B cell (primary cell): ENCODE measurements around the gene EDC4. TPM values are rescaled to one million over a fixed set of nuclear protein-coding genes. Genes with fewer than 3 reads are reported as not detected.

ENCODE experiments used
- ATAC-seq: fragments of 200-7000 bp; cut with Tn5 transposase; one replicate; pipeline ENCODE4 v1.10.0; 2021; ENCODE audit warnings: low read depth, mild to moderate bottlenecking, moderate number of reproducible peaks, moderate library complexity
- CTCF ChIA-PET: fragments of 350-600 bp; sonication (Branson Sonifier 250); formaldehyde crosslinking; loops from one replicate; lab custom pipeline; 2021; ENCODE audit warnings: antibody characterized with exemption, inconsistent platforms; lab: Charles Lee
- POLR2A ChIA-PET: fragments of 350-600 bp; sonication (Branson Sonifier 250); formaldehyde crosslinking; loops from one replicate; lab custom pipeline; 2021; ENCODE audit warnings: antibody characterized with exemption; lab: Charles Lee
- DNase-seq: peaks from one replicate; pipeline ENCODE4 v3.0.0; 2013
- H2AFZ ChIP-seq: 2 replicates; pipeline ENCODE4 v1.6.1; 2012; ENCODE audit warnings: mild to moderate bottlenecking, low read depth, low read length; ENCODE audit not compliant: insufficient read depth, poor library complexity, severe bottlenecking
- H3K27ac ChIP-seq, 2 donors: 1 replicate in 1 of 2; 2 replicates in 1 of 2; pipeline ENCODE4 v1.5.1; 2012 to 2013; ENCODE audit warnings: low read length in 2 of 2, mild to moderate bottlenecking in 2 of 2, moderate library complexity in 1 of 2
- H3K27me3 ChIP-seq, 4 experiments: fragments of 200-600 bp in 1 of 4; sonication (generic) in 1 of 4; replicated peaks in 1 of 4; 1 replicate in 2 of 4; 2 replicates in 2 of 4; pipeline versions ENCODE4 v1.6.1 to v1.7.0; 2013 to 2016; ENCODE audit warnings: low read length in 3 of 4, mild to moderate bottlenecking in 2 of 4, mixed read lengths in 1 of 4, moderate library complexity in 1 of 4; ENCODE audit not compliant: insufficient read depth in 4 of 4, control insufficient read depth in 3 of 4; ENCODE audit errors: control extremely low read depth in 1 of 4
- H3K36me3 ChIP-seq, 2 experiments: replicated peaks in 1 of 2; 1 replicate in 1 of 2; 2 replicates in 1 of 2; pipeline versions ENCODE4 v1.6.1 to v1.7.1; 2013; ENCODE audit warnings: low read length in 1 of 2; ENCODE audit not compliant: insufficient read depth in 2 of 2, control insufficient read depth in 1 of 2; ENCODE audit errors: control extremely low read depth in 1 of 2, extremely low read depth in 1 of 2
- H3K4me1 ChIP-seq, 2 donors: fragments of 200-600 bp in 1 of 2; sonication (generic) in 1 of 2; 1 replicate in 1 of 2; 2 replicates in 1 of 2; pipeline versions ENCODE4 v1.5.1 to v1.6.1; 2013 to 2017; ENCODE audit warnings: low read length in 2 of 2; ENCODE audit not compliant: control insufficient read depth in 2 of 2, insufficient read depth in 2 of 2
- H3K4me2 ChIP-seq: replicated peaks from 2 replicates; pipeline ENCODE3; 2012; ENCODE audit warnings: mild to moderate bottlenecking, low read depth, low read length; ENCODE audit not compliant: poor library complexity, severe bottlenecking
- H3K4me3 ChIP-seq, 5 experiments: fragments of 200-600 bp in 1 of 5; sonication (generic) in 1 of 5; 1 replicate in 3 of 5; 2 replicates in 2 of 5; pipeline versions ENCODE4 v1.5.1 to v1.7.0; 2011 to 2016; ENCODE audit warnings: low read length in 4 of 5, mild to moderate bottlenecking in 4 of 5, low read depth in 2 of 5, control low read depth in 1 of 5, moderate library complexity in 1 of 5; ENCODE audit not compliant: insufficient read depth in 1 of 5; ENCODE audit errors: control extremely low read depth in 1 of 5, extremely low read depth in 1 of 5
- H3K79me2 ChIP-seq: fragments of 200-600 bp; sonication (generic); one replicate; pipeline ENCODE4 v1.6.0; 2016; ENCODE audit warnings: low read length; ENCODE audit not compliant: control insufficient read depth, insufficient read depth
- H3K9ac ChIP-seq: fragments of 200-600 bp; sonication (generic); 2 replicates; pipeline ENCODE4 v1.6.1; 2017; ENCODE audit warnings: mild to moderate bottlenecking, low read length, moderate library complexity
- H3K9me3 ChIP-seq, 3 donors: one replicate each; pipeline versions ENCODE4 v1.6.1 to v1.7.1; 2013; ENCODE audit warnings: low read length in 2 of 3; ENCODE audit not compliant: control insufficient read depth in 2 of 3, insufficient read depth in 1 of 3; ENCODE audit errors: control extremely low read depth in 1 of 3
- H4K20me1 ChIP-seq: 2 replicates; pipeline ENCODE4 v1.6.0; 2012; ENCODE audit warnings: mild to moderate bottlenecking, low read length; ENCODE audit not compliant: insufficient read depth, control insufficient read depth, poor library complexity, severe bottlenecking
- H3K27ac Mint-ChIP-seq: one replicate; pipeline ENCODE4 v1.8.0; 2021; ENCODE audit warnings: mixed read lengths
- H3K27me3 Mint-ChIP-seq: one replicate; pipeline ENCODE4 v1.8.0; 2021; ENCODE audit warnings: mixed read lengths
- H3K4me1 Mint-ChIP-seq: one replicate; pipeline ENCODE4 v1.8.0; 2021; ENCODE audit warnings: mixed read lengths
- H3K4me3 Mint-ChIP-seq: one replicate; pipeline ENCODE4 v1.8.0; 2021; ENCODE audit warnings: mixed read lengths
- H3K9me3 Mint-ChIP-seq: one replicate; pipeline ENCODE4 v1.8.0; 2022; ENCODE audit warnings: mixed read lengths; ENCODE audit not compliant: insufficient read depth
- EZH2 ChIP-seq: IDR thresholded peaks from 2 replicates; pipeline ENCODE4 v1.6.1; 2012; ENCODE audit warnings: borderline replicate concordance, low read depth, mild to moderate bottlenecking, moderate library complexity, low read length; ENCODE audit not compliant: insufficient read depth, poor library complexity, severe bottlenecking
- WGBS: methylation state at CpG from one replicate; pipeline ENCODE4 v1.1.5; 2013; ENCODE audit warnings: missing lambda C conversion rate; ENCODE audit not compliant: insufficient coverage; 5-methylcytosine and 5-hydroxymethylcytosine counted together
- intact Hi-C: fragments of 100-400 bp; cut with micrococcal nuclease; formaldehyde crosslinking; loops from one replicate; pipeline ENCODE4 v1.10.0; 2022
- polyA plus RNA-seq: library from polyadenylated mRNA; depleted of rRNA; stranded (reverse); fragments of >200 nt; gene quantifications from 2 replicates; pipeline ENCODE4 v1.2.3, GENCODE V29; 2012
- total RNA-seq, 2 donors: library from RNA; stranded (reverse); fragments of 120-200 nt in 1 of 2; gene quantifications; 1 replicate in 1 of 2; 2 replicates in 1 of 2; pipeline versions ENCODE4 v1.2.3 to v1.2.4, GENCODE V29; 2013 to 2022
- TF ChIP-seq, protein P1 (sequence below): fragments of 200-600 bp; IDR thresholded peaks from one replicate; pipeline ENCODE4 v1.8.0; 2022; ENCODE audit warnings: antibody characterized with exemption, mild to moderate bottlenecking

Gene EDC4
- total and polyA plus RNA-seq, 2 donors (not counting 1 experiment from before 2014, with no cell fraction given) = 84.5 to 95.1 TPM

GRCh38 chr16:67919622-67920221 lies 46.9 kb downstream of the EDC4 start:
- Mint-ChIP-seq H3K4me1 (peaks cover 4% of the 10 kb centered on the region), H3K9me3 (no peaks in the 10 kb centered on the region), H3K27ac (no peak overlapping the region), H3K4me3 (no peak overlapping the region), H3K27me3 (no peaks in the 10 kb centered on the region)
- no peak overlapping the region for H2AFZ ChIP-seq
- POLR2A ChIA-PET = no interaction called here
- no peak overlapping the region for H3K27ac ChIP-seq
- H3K4me3 ChIP-seq = no peak overlapping the region
- peaks cover 0 to 4% of the 10 kb centered on the region in 2 donors for H3K4me1 ChIP-seq
- CTCF ChIA-PET = interaction anchor here (1.0 kb wide), 1 partner anchor 36 kb away, joined by 3 read pairs; the partner anchor contains the start of gene NRN1L
- 93% methylated on average over 6 of the region's 6 CpGs for WGBS
- intact Hi-C loops = no loop called here
- no peak overlapping the region for H3K9ac ChIP-seq
- DNase-seq = no peak
- peaks cover 75% of the 10 kb centered on the region for H3K79me2 ChIP-seq
- H3K9me3 ChIP-seq = no peaks in the 10 kb centered on the region
- TF ChIP-seq EZH2 = no peak
- TF ChIP-seq, protein P1, sequence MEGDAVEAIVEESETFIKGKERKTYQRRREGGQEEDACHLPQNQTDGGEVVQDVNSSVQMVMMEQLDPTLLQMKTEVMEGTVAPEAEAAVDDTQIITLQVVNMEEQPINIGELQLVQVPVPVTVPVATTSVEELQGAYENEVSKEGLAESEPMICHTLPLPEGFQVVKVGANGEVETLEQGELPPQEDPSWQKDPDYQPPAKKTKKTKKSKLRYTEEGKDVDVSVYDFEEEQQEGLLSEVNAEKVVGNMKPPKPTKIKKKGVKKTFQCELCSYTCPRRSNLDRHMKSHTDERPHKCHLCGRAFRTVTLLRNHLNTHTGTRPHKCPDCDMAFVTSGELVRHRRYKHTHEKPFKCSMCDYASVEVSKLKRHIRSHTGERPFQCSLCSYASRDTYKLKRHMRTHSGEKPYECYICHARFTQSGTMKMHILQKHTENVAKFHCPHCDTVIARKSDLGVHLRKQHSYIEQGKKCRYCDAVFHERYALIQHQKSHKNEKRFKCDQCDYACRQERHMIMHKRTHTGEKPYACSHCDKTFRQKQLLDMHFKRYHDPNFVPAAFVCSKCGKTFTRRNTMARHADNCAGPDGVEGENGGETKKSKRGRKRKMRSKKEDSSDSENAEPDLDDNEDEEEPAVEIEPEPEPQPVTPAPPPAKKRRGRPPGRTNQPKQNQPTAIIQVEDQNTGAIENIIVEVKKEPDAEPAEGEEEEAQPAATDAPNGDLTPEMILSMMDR = no peak
- peaks cover 0 to 31% of the 10 kb centered on the region in 2 experiments for H3K36me3 ChIP-seq
- H3K27me3 ChIP-seq = no peaks in the 10 kb centered on the region
- H3K4me2 ChIP-seq = no peak overlapping the region
- ATAC-seq = no peak
- H4K20me1 ChIP-seq = peaks cover 56% of the 10 kb centered on the region

DNA sequence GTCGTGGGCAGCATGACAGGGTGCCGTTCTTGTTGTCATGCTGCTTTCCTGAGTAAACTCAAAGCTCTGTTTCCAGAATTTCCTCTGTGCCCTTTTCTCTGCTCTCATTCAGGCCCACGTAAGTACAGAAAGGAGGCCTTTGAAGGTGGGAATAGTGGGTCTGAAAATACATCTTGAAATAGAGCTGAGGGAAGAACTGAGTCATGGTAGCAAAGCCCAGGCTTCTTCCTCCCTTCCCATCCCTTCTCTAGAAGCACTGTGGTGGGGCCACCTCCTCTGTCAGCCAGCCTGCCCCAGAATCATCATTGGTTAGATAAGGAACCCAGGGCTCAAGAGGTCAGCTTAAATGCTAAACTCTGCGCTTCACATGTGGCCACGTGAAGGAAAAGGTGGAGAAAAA lies 49.4 kb downstream of the EDC4 start:
- Histone ChIP-seq H4K20me1 (peaks cover 40% of the 10 kb centered on the region), H3K4me3 (no peak overlapping the region), H3K27ac (no peak overlapping the region), H3K27me3 (no peaks in the 10 kb centered on the region), H3K4me2 (no peak overlapping the region), H2AFZ (no peak overlapping the region), H3K4me1 (peaks cover 9 to 22% of the 10 kb centered on the region in 2 donors), H3K79me2 (peaks cover 50% of the 10 kb centered on the region), H3K36me3 (peaks cover 0 to 20% of the 10 kb centered on the region in 2 experiments), H3K9me3 (no peaks in the 10 kb centered on the region), H3K9ac (no peak overlapping the region)
- ChIA-PET CTCF (interaction anchor here (0.6 kb wide), 1 partner anchor 56 kb away, joined by 3 read pairs; no protein-coding TSS in a partner anchor), POLR2A (no interaction called here)
- WGBS = 95% methylated on average over 4 of the region's 5 CpGs
- TF ChIP-seq EZH2 = no peak
- TF ChIP-seq, protein P1 = no peak
- H3K27me3 Mint-ChIP-seq = no peaks in the 10 kb centered on the region
- no peaks in the 10 kb centered on the region for H3K9me3 Mint-ChIP-seq
- H3K4me3 Mint-ChIP-seq = no peak overlapping the region
- DNase-seq = no peak
- ATAC-seq = no peak
- intact Hi-C loops = no loop called here
- no peak overlapping the region for H3K27ac Mint-ChIP-seq
- peaks cover 20% of the 10 kb centered on the region for H3K4me1 Mint-ChIP-seq
